Natural killer cell (primary cell): Measurements from ENCODE around the gene SPATS2L. TPM values are rescaled to one million over a fixed set of nuclear protein-coding genes. Genes with fewer than 3 reads are reported as not detected.
A peak's percentile ranks its signal among the peaks of the same experiment; 100 is the strongest.

ENCODE experiments used
- ATAC-seq, 3 donors: fragments of 150-1000 bp in 2 of 3; fragments of 200-7000 bp in 1 of 3; cut with Tn5 transposase; 1 replicate in 1 of 3; 2 replicates in 2 of 3; pipeline ENCODE4 v1.10.0; 2021; ENCODE audit warnings: mild to moderate bottlenecking in 2 of 3, moderate library complexity in 2 of 3
- DNase-seq, 2 donors: peaks; one replicate each; pipeline versions ENCODE4 v3.0.0 to v3.0.0-alpha.2; 2013 to 2021; ENCODE audit warnings: mixed read lengths in 1 of 2
- H3K27ac ChIP-seq: one replicate; pipeline ENCODE4 v1.5.1; 2013; ENCODE audit warnings: mild to moderate bottlenecking, low read length
- H3K27me3 ChIP-seq: one replicate; pipeline ENCODE4 v1.6.1; 2013; ENCODE audit warnings: low read length; ENCODE audit not compliant: control insufficient read depth, insufficient read depth
- H3K36me3 ChIP-seq: one replicate; pipeline ENCODE4 v1.6.1; 2013; ENCODE audit warnings: low read length; ENCODE audit not compliant: control insufficient read depth, insufficient read depth
- H3K4me1 ChIP-seq: one replicate; pipeline ENCODE4 v1.6.1; 2013; ENCODE audit warnings: low read length; ENCODE audit not compliant: control insufficient read depth, insufficient read depth
- H3K4me3 ChIP-seq: one replicate; pipeline ENCODE4 v1.5.1; 2013; ENCODE audit warnings: low read length
- H3K9me3 ChIP-seq: one replicate; pipeline ENCODE4 v1.6.1; 2013; ENCODE audit warnings: low read length; ENCODE audit not compliant: control insufficient read depth, insufficient read depth
- H3K27ac Mint-ChIP-seq, 2 donors: one replicate each; pipeline ENCODE4 v1.8.0; 2022; ENCODE audit warnings: mild to moderate bottlenecking in 2 of 2, mixed read lengths in 2 of 2, moderate library complexity in 1 of 2
- H3K27me3 Mint-ChIP-seq, 2 donors: one replicate each; pipeline ENCODE4 v1.8.0; 2022; ENCODE audit warnings: low read depth in 2 of 2, mixed read lengths in 2 of 2
- H3K36me3 Mint-ChIP-seq: one replicate; pipeline ENCODE4 v1.8.0; 2022; ENCODE audit warnings: mixed read lengths
- H3K4me1 Mint-ChIP-seq, 2 donors: one replicate each; pipeline ENCODE4 v1.8.0; 2022; ENCODE audit warnings: mixed read lengths in 2 of 2
- H3K4me3 Mint-ChIP-seq: one replicate; pipeline ENCODE4 v1.8.0; 2022; ENCODE audit warnings: mild to moderate bottlenecking, moderate library complexity, mixed read lengths
- H3K9me3 Mint-ChIP-seq, 2 donors: one replicate each; pipeline ENCODE4 v1.8.0; 2022; ENCODE audit warnings: mixed read lengths in 2 of 2
- CTCF ChIP-seq: fragments of 200-600 bp; IDR thresholded peaks from one replicate; pipeline ENCODE4 v1.8.0; 2022; ENCODE audit warnings: antibody characterized with exemption
- WGBS: methylation state at CpG from one replicate; pipeline ENCODE4 v1.1.7; 2013; ENCODE audit warnings: missing lambda C conversion rate; ENCODE audit not compliant: insufficient coverage; 5-methylcytosine and 5-hydroxymethylcytosine counted together
- intact Hi-C: fragments of 100-400 bp; cut with micrococcal nuclease; formaldehyde crosslinking; loops from one replicate; pipeline ENCODE4 v1.14.2; 2022
- total RNA-seq, 4 donors: library from RNA; stranded (reverse); fragments of 120-200 nt in 1 of 4; gene quantifications; one replicate each; pipeline versions ENCODE4 v1.2.3 to v1.2.4, GENCODE V29; 2013 to 2022

The SPATS2L gene
- total RNA-seq, 3 donors from 2014 or later (not counting 1 experiment from before 2014, with no cell fraction given): 3.8 to 10.9 (median 4.4) TPM

DNA sequence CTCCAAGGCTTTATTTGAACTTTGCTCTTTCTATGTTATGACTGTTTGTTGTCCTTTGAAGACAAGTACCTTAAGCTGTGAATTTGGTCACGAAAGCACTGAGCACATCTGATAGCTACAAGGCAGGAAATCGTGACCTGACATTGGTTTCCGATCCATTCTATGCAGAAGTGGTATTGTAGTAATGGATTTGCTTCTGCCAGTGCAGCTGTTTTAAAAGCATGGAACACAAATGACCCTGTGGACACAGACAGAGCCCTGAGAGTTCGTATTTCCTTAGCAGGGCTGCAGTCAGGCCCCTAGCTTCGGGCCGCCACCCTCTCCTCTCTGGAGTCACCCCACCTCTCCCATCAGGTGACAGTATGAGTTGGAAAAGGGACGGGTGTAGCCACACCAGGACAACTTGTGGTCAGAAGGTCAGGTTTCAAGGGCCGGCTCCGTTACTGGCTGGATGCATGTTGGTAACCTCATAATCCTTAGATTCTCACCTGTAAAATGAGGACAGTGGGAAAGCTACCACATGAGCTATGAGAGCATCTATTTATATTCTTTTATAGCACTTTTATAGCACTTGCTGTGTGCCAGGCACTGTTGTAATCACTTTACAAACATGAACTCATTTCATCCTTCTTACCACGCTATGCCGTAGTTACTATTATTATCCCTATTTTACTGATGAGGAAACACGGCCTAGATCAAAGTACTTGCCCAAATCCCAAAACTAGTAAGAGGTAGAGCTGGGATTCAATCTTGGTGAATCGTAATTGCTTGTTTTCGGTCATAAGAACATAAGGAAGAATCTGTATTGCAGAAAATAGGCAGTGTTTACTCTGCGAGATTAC is 70.2 kb downstream of the SPATS2L start:
- no peak overlapping the region for H3K4me3 Mint-ChIP-seq
- Histone ChIP-seq H3K36me3 (no peaks in the 10 kb centered on the region), H3K9me3 (no peaks in the 10 kb centered on the region), H3K4me3 (no peak overlapping the region), H3K27me3 (no peaks in the 10 kb centered on the region), H3K27ac (no peak overlapping the region), H3K4me1 (peaks cover 8% of the 10 kb centered on the region)
- peak overlapping the region; percentile 61 to 63 for H3K27ac Mint-ChIP-seq
- H3K36me3 Mint-ChIP-seq: no peaks in the 10 kb centered on the region
- no peaks in the 10 kb centered on the region for H3K27me3 Mint-ChIP-seq
- peak in 1 of 2 donors; percentile 55 for DNase-seq
- TF ChIP-seq CTCF: no peak
- intact Hi-C loops: no loop called here
- ATAC-seq: peak; percentile 29 to 58 (median 43)
- H3K9me3 Mint-ChIP-seq: no peaks in the 10 kb centered on the region
- peaks cover 20 to 30% of the 10 kb centered on the region in 2 donors for H3K4me1 Mint-ChIP-seq
- 56% methylated on average over 15 of the region's 15 CpGs for WGBS

- Mint-ChIP-seq H3K27me3 (no peaks in the 10 kb centered on the region), H3K27ac (peak overlapping the region; percentile 61 to 63), H3K36me3 (no peaks in the 10 kb centered on the region), H3K4me3 (no peak overlapping the region), H3K4me1 (peaks cover 20 to 30% of the 10 kb centered on the region in 2 donors), H3K9me3 (no peaks in the 10 kb centered on the region)
- H3K27me3 ChIP-seq: no peaks in the 10 kb centered on the region
- DNase-seq: no peak
- intact Hi-C loops: no loop called here
- no peak for TF ChIP-seq CTCF
- H3K4me3 ChIP-seq: no peak overlapping the region
- H3K36me3 ChIP-seq: no peaks in the 10 kb centered on the region
- H3K4me1 ChIP-seq: peaks cover 8% of the 10 kb centered on the region
- no peaks in the 10 kb centered on the region for H3K9me3 ChIP-seq
- ATAC-seq: no peak
- H3K27ac ChIP-seq: no peak overlapping the region
- 77% methylated on average over 5 of the region's 5 CpGs for WGBS
These were observed 71.2 kb downstream of the SPATS2L start for GRCh38 chr2:200377355-200378336.

DNA sequence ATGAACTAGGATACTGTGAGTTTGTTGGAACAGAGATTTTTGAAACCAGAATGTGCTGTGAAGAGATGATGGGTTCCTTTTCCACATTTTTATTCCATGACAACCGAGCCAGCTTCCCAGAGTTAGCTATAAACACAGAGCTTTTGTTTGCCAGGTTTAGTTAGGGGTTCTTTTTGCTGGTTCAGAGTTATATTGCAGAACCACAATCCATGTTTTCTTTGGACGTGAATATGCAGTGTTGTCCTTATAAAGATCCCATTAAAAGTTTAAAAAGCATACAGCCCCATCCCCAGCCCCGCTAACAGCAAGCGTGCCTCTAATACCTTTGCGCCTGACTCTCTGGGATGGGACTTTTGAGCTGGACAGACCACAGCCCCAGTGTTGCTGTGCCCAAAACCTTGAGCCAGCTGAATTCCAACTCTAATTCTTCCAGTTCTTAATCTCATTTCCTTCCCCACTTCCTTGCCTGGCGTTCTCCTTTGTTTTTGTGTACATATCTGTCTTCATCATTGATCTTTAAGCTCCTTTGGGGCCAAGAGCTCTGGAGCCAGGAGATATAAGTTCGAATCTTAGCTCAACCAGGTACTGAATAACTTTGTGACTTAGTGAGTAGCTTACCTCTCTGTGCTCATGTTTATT is 72.3 kb downstream of the SPATS2L start:
- Histone ChIP-seq H3K27ac (no peak overlapping the region), H3K27me3 (no peaks in the 10 kb centered on the region), H3K4me1 (peaks cover 8% of the 10 kb centered on the region), H3K4me3 (no peak overlapping the region), H3K9me3 (no peaks in the 10 kb centered on the region), H3K36me3 (no peaks in the 10 kb centered on the region)
- peaks cover 25 to 35% of the 10 kb centered on the region in 2 donors for H3K4me1 Mint-ChIP-seq
- H3K9me3 Mint-ChIP-seq: no peaks in the 10 kb centered on the region
- intact Hi-C loops: no loop called here
- H3K36me3 Mint-ChIP-seq: no peaks in the 10 kb centered on the region
- H3K27ac Mint-ChIP-seq: no peak overlapping the region
- no peaks in the 10 kb centered on the region for H3K27me3 Mint-ChIP-seq
- DNase-seq (no peak), ATAC-seq (no peak)
- WGBS: 95% methylated on average over 6 of the region's 7 CpGs
- H3K4me3 Mint-ChIP-seq: no peak overlapping the region
- no peak for TF ChIP-seq CTCF
